Fibroblast of gingiva (primary cell): ENCODE results near the gene EYA2.

Source experiments
- DNase-seq: peaks from one replicate; pipeline ENCODE4 v3.0.0-alpha.2; 2011; ENCODE audit warnings: low read depth

EYA2 gene

DNA sequence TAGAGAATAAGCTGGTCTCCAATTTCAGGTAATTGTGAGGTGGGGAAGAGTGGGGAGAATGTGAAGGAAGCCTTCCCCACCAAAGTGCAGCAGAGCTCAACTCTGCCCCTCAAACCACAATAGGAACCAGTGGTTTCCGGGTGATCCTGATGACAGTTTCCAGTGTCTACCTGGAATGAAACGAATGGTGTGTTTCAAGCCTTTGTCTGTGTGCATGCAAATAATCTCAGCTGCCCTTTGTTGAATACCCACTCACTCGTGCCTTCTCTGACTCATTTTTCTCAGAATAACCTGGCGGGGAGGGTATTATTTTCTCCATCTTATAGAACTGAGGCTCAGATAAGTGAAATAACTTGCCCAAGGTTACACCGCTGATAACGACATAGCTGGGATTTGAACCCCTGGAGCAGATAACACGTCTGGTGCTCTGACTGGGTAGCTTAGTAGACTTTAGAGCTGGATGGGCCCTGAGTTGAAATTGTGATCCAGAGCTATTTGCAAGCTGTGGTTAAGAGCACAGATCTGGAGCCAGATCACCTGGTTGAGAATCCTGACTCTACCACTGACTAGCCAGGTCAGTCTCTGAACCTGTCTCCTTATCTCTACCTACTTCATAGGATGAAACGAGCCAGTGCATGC lies 85.1 kb downstream of the EYA2 start:
- DNase-seq = no peak

DNA sequence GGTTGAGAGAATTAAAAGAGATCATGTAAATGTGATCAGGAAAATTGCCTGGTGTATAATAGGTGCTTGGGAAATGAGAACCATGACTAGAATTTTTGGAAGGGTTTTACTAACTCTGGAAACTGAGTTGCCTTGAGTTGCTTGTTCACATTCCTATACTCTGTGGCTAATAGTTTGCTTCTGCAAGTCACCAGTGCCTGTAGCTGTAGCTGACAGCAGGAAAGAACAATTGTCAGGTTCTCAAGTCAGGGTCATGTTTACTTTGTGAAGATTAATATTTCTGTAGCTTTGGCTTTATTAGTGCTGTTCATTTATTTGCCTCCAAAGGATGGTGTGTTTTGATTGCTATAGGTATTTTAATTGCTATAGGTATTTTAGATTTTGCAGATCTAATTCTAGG lies 86.5 kb downstream of the EYA2 start:
- no peak for DNase-seq

DNA sequence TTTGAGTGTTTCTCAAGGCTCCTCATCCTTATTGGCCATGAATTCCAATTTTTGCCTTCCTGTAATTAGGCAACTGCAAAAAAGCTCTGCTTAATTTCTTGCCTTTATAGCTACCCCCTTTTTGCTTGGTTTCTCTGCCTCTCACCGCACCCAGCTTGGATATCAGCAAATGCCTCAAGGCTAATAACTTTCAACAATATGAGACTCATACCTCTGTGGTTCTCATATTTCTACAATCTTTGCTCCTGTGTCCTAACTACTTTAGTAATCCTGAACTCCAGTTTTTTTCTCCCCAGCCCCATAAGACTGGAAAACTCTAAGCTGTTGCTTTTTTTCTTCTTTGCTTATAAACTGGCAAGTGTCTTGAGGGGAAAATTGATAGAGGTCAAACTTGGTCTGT lies 88.8 kb downstream of the EYA2 start:
- no peak for DNase-seq

DNA sequence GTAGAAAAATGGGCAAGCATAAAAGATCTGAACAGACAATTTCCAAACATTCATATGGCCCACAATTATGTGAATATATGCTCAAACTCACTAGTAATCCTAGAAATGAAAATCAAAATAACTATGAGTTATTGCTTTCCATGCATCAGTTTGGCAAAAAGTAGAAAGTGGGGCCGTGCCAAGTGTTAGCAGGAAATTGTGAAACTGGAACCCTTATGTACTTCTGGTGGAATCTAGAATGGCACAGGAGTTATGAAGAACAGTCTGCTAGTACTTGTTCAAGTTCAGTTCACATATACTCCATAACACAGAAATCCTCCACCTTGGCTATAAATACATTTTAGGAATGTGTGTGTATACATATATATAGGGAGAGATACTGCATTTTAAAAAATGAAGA lies 89.8 kb downstream of the EYA2 start:
- DNase-seq = peak; percentile 69

DNA sequence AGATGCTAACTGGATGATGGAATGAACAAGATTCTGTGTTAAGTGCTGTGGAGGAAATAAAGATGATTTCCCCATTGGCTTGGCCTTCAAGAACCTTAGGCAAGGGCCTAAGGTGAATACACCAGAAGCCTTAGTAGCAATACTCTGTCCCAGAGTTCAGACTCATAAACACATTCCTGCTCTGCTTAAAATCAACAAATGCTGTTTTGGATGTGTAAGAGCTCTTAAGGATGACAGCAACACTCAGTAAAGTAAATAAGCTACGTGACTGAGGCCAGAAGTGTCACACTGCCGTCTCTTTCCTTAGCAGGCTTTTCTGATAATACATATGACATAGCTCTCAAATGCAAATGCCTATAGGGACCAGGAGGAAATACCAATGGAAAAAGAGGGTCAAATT lies 90.6 kb downstream of the EYA2 start:
- DNase-seq = no peak

DNA sequence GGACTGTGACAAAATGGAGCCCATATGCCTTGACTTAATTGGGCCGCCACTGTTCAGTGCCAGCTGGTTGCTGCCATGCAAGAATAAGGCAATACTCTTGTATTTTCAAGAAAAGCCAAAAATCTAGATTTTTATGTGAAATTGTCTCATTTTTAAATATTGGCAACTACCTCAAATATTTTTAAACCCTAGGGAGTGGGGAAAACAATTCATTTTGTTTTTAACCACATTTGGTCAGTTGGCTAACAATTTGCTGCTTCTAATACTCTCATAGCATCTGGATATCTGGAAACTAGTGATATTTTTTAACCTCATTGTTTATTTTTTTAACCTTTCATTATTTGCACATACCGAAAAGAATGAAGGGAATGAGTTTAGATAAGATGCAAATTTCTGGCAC lies 91.0 kb downstream of the EYA2 start:
- DNase-seq = no peak

DNA sequence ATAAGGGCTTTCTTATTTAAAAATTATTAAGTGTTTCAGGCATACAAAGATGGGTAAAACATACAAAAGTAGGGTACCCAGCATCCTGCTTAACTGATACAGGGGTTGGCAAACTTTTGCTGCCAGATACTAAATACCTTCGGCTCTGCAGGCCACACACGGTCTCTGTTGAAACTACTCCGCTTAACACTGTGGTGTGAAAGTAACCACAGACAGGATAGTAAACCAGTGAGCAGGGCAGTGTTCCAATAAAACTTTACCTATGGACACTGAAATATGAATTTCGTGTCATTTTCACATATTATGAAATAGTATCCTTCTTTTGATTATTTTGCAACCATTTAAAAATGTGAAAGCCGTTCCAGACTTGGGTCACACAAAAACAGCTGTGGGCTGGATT lies 92.4 kb downstream of the EYA2 start:
- no peak for DNase-seq

DNA sequence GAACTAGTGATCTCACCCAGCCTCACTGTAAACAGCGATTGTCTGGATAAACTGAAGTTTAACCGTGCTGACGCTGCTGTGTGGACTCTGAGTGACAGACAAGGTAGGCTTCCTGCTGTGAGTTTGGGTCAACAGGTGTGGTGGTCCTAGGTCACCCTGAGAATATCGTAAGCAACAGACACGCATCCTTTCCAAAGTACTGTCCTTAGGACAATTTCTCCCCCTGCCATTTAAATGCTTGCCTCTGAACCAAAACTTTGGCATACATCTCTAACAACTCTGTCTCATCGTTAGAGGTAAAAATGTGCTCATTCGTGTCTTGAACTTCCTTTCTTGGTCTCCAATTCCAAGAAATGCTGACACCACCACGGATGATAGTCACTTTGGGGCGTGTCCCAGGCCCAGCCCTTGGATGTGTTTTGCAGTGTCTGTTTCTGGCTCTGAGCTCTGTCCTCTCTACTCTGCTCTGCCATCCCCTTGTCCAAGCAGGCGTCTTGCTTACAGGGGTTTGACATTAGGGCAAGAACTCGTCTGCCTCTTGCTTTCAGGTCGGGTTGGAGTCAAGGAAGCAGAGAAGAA lies 95.5 kb downstream of the EYA2 start:
- DNase-seq = no peak

DNA sequence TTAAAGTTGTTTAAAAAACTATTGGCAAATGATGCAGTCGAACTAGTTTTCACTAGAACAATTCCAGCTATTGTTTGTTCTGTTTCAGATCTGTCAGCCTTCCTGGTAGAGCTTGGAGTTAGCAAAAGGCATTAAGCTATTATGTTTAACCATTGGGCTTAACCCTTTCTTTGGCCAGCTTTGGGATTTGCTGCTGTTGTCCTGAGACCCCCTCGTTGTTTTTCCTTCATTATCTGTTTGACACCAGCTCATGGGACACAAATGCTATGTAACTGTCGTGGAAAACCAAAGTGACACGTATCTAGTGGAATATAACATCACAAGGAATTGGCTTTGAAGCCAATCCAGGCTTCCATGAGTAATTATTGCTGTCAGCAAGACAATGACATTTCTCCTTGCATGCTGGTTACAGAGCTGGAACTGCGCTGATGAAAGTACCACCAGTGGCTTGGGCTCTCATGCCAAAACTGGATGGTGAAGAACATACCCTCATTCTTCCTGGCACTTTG lies 96.0 kb downstream of the EYA2 start:
- no peak for DNase-seq

DNA sequence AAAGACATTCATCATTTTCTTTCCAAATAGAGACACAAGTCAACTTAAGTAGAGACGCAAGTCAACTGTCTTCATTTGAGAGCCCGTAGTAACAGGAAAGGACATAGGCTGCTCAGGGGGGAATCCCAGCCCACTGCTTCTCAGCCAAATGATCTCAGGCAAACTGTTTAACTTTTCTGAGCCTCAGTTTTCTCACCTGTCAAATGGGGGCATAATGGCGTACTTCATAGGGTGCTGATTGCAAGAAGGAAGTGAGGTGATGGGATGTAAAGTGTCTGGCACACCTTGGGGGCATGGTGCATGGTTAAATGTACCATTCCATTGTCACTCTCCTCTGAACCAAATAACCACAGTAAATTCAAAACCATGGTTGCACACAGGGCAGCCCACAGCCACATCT lies 96.5 kb downstream of the EYA2 start:
- DNase-seq = no peak

DNA sequence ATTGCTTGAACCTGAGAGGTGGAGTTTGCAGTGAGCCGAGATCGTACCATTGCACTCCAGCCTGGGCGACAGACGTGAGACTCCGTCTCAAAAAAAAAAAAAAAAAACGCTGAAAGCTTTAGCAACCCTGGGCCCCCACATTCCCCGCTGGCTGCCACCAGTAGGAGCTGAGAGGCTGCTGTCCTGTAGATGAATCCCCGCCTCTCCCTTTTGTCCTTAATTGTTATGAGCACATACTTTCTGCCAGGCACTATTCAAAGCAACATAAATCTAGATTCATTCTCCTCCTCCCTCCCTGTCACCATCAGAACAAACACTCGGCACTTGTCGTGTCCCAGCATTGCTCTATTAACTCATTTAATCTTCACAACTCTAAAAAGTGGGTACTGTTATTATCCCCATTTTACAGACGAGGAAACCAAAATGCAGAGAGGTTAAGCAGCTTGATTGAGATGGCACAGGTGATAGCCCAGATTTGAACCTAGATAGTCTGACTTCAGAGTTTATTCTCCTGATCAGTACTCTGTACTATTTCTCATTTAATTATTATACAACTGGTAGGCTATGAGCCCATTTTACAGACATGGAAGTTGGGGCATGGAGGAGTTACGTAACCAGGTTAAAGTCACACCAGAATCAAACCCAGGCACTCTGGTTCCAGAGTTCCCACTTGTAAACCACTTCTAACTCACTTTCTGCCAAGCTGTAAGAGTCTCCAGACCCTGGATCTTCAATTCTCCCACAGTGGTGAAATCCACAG lies 97.4 kb downstream of the EYA2 start:
- DNase-seq = no peak

DNA sequence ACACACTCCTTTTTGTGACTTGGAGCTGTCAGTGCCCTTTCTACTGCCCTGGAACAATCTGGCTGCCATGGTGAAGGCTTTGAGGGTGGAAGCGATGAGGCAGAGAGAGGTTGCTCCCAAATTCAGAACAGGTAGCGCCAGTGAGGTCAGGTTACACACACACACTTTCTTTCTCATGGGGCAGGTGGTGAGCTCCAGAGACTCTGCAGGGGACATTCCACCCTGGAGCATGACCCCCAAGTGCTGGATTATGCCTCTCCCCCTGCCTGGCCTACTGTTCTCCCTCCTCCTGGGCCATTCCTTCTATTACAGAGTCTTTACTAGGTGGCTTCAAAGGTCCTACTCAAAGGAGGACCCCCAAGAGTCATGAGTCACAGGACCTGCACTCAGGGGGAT lies 98.0 kb downstream of the EYA2 start:
- no peak for DNase-seq

DNA sequence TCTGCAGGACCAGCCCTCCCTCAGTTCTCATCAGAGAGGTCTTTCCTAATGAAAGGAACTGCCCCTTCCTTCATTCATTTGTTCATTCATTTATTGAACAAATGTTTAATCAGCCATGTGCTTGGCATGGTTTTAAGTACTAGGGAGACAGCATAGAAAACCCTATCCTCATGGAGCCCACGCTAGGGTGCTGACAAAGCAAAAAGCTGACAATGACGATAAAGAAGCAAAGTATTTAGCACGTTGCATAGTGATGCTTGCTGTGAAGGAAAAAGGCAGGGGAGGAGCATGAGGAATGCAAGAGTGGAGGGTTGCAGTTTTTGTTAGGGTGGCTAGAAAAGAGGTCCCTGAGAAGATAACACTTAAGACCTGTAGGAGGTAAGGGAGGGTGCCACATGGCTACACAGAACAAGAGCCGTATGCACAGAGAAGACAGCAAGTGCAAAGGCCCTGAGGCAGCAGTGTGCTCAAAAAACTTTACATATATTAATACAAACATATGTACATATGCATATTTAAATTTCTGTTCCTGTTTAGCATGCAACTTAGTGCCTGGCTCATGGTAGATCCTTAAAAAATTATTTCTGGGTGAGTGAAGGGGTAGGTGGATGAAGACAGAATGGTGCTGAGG lies 98.9 kb downstream of the EYA2 start:
- no peak for DNase-seq

DNA sequence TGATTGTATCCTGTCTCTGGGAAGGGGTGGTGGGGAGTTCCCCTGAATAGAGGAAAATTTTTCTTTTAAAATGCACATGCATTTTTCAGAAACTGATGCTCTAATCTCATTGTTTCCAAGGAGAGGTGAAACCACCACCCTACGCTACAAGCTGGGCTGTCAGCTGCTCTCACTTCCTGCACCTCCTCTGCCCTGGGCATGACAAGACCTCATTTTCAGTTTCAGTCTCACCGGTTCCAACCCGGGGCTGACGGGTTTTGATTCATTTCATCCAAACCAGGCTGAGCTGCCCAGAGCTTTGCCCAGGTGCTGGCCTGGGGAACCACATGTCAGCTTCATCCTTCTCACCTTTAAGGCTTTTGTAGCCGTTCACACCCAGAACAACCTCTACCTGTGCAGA lies 99.7 kb downstream of the EYA2 start:
- no peak for DNase-seq

DNA sequence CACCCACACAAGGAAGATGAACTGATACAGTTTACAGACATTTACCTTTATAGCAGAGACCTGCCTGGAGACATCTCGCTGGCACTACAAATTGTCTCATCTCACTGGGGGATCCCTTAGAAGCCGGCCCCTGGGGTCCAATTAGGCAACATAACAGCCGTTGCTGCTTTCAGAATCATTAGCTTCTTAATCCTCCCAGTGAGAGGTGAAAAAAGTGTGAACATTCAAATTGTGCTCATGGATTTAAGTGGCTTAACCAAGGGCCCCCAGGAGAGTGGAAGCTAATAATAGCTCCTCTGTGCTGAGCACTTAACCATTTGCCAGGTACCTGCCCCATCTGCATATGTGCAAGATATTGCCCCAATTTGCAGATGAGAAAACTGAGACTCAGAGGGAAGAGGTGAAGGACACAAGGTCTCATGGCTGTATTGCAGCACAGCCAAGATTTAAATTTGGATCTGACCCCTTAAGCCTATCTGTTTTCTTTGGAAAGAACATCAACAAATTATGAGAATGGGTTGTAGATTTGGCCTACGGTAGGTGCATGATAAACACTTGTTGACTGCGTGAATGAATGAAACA lies 101.0 kb downstream of the EYA2 start:
- no peak for DNase-seq

DNA sequence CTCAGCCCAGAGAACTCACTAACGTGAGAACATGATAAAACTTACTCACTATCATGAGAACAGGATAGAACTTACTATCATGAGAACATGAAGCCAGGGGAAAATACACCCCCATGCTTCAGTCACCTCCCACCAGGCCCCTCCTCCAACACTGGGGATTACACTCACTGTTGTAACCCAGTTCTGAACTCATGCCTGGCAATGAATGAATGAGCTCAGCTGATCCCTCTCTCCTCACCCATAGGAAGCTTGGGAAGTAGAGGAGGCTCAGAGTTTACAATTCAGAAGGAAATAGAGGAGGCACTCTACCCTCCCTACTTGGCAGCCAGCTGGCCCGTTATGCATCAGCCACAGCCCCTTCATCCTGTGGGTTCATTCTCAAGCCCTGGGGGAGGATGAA lies 102.5 kb downstream of the EYA2 start:
- no peak for DNase-seq

DNA sequence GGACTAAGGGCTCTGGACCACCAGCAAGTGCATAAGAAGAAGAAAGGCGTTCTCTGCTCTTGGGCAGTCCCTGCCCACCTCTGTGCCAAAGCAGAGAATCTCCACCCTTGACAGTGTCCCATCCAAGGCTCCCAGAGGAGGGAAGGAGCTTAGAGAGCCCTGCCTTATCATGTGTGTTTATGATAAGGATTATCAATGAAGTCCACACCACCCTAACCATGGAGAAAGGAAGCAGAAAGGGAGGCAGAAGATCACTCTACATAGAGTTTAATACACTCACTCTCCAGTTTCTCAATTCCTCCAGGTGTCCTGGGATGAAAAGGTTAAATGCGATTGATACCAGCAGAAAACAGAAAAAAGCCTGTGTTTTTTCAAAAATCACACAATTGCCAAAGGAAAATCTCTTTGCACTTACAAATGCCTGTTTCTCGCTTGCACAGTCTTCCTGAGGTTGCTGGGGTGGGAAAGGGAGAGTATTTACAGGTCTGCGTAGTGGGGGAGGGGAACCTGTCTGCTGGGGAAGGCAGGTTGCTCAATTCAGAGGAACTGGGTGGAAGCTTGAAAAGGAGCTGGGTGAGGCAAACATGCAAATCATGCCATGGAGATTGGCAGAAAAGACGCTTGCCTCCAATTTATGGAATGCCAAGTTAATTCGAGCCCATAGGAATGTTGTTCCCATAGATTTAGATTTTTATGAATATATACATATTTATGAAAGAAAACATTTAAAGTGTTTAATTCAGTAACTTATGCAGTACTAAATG lies 104.0 kb downstream of the EYA2 start:
- DNase-seq = no peak

DNA sequence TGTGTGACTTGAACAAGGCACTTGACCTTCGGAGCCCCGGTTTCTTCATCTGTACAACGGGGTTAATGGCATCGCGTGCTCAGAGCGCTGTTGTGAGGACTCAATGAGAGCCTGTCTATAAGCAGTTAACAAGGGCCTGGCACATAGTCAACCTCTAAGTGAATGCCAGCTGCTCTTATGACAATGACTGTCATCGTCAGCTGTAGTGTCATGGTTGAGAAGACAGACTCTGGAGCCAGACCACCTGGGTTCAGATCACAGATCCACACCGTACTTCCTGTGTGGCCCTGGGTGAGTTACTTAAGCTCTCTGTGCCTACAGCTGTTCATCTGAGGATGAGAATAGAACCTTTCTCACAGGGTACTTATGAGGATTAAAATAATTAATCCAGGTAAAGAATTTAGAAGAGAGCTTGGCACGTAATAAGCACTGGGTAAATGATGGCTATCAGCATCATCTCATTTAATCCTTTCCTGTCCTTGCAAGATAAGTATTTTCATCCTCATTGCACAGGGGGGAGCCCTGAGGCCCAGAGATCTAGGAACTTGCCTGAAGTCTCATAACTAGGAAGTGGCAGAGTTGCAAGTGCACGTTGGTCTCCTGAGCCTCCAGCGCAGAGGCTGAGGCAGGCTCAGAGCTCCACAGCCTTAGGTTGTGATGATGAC lies 105.3 kb downstream of the EYA2 start:
- no peak for DNase-seq

DNA sequence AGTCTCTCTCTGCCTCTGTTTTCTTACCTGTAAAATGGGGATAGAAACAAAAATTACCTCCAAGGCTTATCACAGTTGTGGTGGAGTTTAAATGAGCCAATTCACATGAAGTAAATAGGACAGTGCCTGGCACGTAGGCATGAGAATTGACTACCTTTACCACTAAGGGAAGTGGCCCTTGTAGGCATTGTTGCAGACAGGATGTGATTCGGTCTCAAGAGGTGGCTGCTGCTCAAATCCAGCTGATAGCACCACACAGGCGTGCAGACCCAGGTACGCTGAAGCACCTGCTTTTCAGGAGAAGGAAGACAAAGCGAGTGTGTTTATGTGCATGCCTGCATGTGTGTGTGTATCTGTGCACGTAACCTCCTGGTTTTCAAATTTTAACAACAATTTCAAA lies 108.6 kb downstream of the EYA2 start:
- no peak for DNase-seq

DNA sequence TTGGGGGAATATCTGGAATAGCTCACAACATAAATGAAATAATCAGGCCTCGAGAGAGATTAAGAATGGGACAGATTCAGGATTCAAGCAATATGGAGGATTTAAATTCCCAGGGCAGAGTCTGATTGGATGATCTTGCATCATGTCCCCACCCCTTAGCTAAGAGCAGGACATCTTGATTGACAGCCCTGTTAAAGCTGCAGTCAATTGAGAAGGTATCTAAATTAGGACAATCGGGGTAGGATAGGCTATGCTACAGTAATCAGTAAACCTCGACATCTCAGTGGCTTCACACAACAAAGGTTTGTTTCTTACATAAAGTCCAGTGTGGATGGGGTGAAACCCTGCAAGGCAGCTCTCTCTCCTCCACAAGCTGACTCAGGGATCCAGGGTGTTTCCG lies 109.5 kb downstream of the EYA2 start:
- no peak for DNase-seq
